Natural killer cell (primary cell): ENCODE data around the gene PMPCB. TPM values are rescaled to one million over a fixed set of nuclear protein-coding genes. Genes with fewer than 3 reads are reported as not detected.

Experiments used
- ATAC-seq, 3 donors: fragments of 150-1000 bp in 2 of 3; fragments of 200-7000 bp in 1 of 3; cut with Tn5 transposase; 1 replicate in 1 of 3; 2 replicates in 2 of 3; pipeline ENCODE4 v1.10.0; 2021; ENCODE audit warnings: mild to moderate bottlenecking in 2 of 3, moderate library complexity in 2 of 3
- DNase-seq, 2 donors: peaks; one replicate each; pipeline versions ENCODE4 v3.0.0 to v3.0.0-alpha.2; 2013 to 2021; ENCODE audit warnings: mixed read lengths in 1 of 2
- H3K27ac ChIP-seq: one replicate; pipeline ENCODE4 v1.5.1; 2013; ENCODE audit warnings: mild to moderate bottlenecking, low read length
- H3K27me3 ChIP-seq: one replicate; pipeline ENCODE4 v1.6.1; 2013; ENCODE audit warnings: low read length; ENCODE audit not compliant: control insufficient read depth, insufficient read depth
- H3K36me3 ChIP-seq: one replicate; pipeline ENCODE4 v1.6.1; 2013; ENCODE audit warnings: low read length; ENCODE audit not compliant: control insufficient read depth, insufficient read depth
- H3K4me1 ChIP-seq: one replicate; pipeline ENCODE4 v1.6.1; 2013; ENCODE audit warnings: low read length; ENCODE audit not compliant: control insufficient read depth, insufficient read depth
- H3K4me3 ChIP-seq: one replicate; pipeline ENCODE4 v1.5.1; 2013; ENCODE audit warnings: low read length
- H3K9me3 ChIP-seq: one replicate; pipeline ENCODE4 v1.6.1; 2013; ENCODE audit warnings: low read length; ENCODE audit not compliant: control insufficient read depth, insufficient read depth
- H3K27ac Mint-ChIP-seq, 2 donors: one replicate each; pipeline ENCODE4 v1.8.0; 2022; ENCODE audit warnings: mild to moderate bottlenecking in 2 of 2, mixed read lengths in 2 of 2, moderate library complexity in 1 of 2
- H3K27me3 Mint-ChIP-seq, 2 donors: one replicate each; pipeline ENCODE4 v1.8.0; 2022; ENCODE audit warnings: low read depth in 2 of 2, mixed read lengths in 2 of 2
- H3K36me3 Mint-ChIP-seq: one replicate; pipeline ENCODE4 v1.8.0; 2022; ENCODE audit warnings: mixed read lengths
- H3K4me1 Mint-ChIP-seq, 2 donors: one replicate each; pipeline ENCODE4 v1.8.0; 2022; ENCODE audit warnings: mixed read lengths in 2 of 2
- H3K4me3 Mint-ChIP-seq: one replicate; pipeline ENCODE4 v1.8.0; 2022; ENCODE audit warnings: mild to moderate bottlenecking, moderate library complexity, mixed read lengths
- H3K9me3 Mint-ChIP-seq, 2 donors: one replicate each; pipeline ENCODE4 v1.8.0; 2022; ENCODE audit warnings: mixed read lengths in 2 of 2
- CTCF ChIP-seq: fragments of 200-600 bp; IDR thresholded peaks from one replicate; pipeline ENCODE4 v1.8.0; 2022; ENCODE audit warnings: antibody characterized with exemption
- WGBS: methylation state at CpG from one replicate; pipeline ENCODE4 v1.1.7; 2013; ENCODE audit warnings: missing lambda C conversion rate; ENCODE audit not compliant: insufficient coverage; 5-methylcytosine and 5-hydroxymethylcytosine counted together
- intact Hi-C: fragments of 100-400 bp; cut with micrococcal nuclease; formaldehyde crosslinking; loops from one replicate; pipeline ENCODE4 v1.14.2; 2022
- total RNA-seq, 4 donors: library from RNA; stranded (reverse); fragments of 120-200 nt in 1 of 4; gene quantifications; one replicate each; pipeline versions ENCODE4 v1.2.3 to v1.2.4, GENCODE V29; 2013 to 2022

PMPCB gene
- total RNA-seq, 3 donors from 2014 or later (not counting 1 experiment from before 2014, with no cell fraction given) = 65.4 to 77.9 (median 75.9) TPM

DNA sequence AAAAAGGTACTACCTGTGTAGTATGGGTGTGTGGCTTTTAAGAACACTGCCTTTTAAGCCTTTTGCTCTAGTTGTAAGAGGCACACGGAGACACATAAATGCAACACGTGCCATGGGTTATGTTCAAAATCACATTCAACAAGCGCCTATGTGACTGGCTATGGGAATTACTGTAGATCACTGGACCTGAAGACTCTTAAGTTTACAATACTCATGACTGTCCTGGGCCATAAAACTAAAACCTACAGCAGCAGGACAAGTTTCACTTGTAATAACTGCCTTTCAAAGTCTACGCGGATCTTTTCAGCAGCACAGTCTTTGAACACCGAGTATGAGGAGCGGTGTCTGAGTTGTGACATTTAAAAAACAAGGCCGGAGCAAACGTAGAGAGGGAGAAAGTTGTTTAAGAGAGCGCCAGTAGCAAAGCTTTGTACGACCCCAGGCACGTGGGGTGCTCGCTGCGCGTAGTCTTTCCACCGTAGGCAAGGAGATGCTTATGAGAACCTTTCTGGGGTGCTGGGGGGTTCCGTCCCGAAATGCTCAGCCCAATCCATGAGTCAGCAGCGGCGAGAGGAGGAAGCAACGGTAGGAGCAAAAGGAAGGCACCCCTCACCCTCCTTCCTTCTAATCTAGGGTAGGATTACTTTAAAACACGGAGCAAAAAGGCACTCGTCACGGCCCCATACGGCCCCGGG is 46.7 kb downstream of the PMPCB start:
- Mint-ChIP-seq H3K9me3 (no peaks in the 10 kb centered on the region), H3K4me3 (peak overlapping the region; percentile 99), H3K4me1 (peaks cover 56 to 57% of the 10 kb centered on the region in 2 donors), H3K27ac (peak overlapping the region; percentile 94 to 96), H3K27me3 (no peaks in the 10 kb centered on the region), H3K36me3 (peaks cover 7% of the 10 kb centered on the region)
- H3K4me3 ChIP-seq = peak overlapping the region; percentile 83
- no peaks in the 10 kb centered on the region for H3K27me3 ChIP-seq
- H3K27ac ChIP-seq = peak overlapping the region; percentile 81
- ATAC-seq (peak; percentile 11 to 30 (median 16)), DNase-seq (peak; percentile 24 to 58)
- 2% methylated on average over 25 of the region's 26 CpGs for WGBS
- intact Hi-C loops = loop anchor here (1.0 kb wide), 1 partner anchor 195 kb away; the partner anchor contains the start of gene NAPEPLD
- no peaks in the 10 kb centered on the region for H3K9me3 ChIP-seq
- peaks cover 26% of the 10 kb centered on the region for H3K36me3 ChIP-seq
- H3K4me1 ChIP-seq = peaks cover 13% of the 10 kb centered on the region
- no peak for TF ChIP-seq CTCF

- peaks cover 20% of the 10 kb centered on the region for H3K36me3 ChIP-seq
- DNase-seq = peak; percentile 76 to 95
- no peak for TF ChIP-seq CTCF
- H3K36me3 Mint-ChIP-seq = peaks cover 7% of the 10 kb centered on the region
- peak within 1 kb of the TSS; percentile 94 to 96 for H3K27ac Mint-ChIP-seq
- no peaks in the 10 kb centered on the region for H3K9me3 Mint-ChIP-seq
- no peaks in the 10 kb centered on the region for H3K9me3 ChIP-seq
- peak; percentile 87 to 95 (median 92) for ATAC-seq
- peak within 1 kb of the TSS; percentile 99 for H3K4me3 Mint-ChIP-seq
- WGBS = 9% methylated on average over 40 of the region's 43 CpGs
- H3K27ac ChIP-seq = peak within 1 kb of the TSS; percentile 81
- H3K4me1 ChIP-seq = peaks cover 17% of the 10 kb centered on the region
- no peaks in the 10 kb centered on the region for H3K27me3 ChIP-seq
- peaks cover 55% of the 10 kb centered on the region in 2 donors for H3K4me1 Mint-ChIP-seq
- H3K27me3 Mint-ChIP-seq = no peaks in the 10 kb centered on the region
- H3K4me3 ChIP-seq = peak within 1 kb of the TSS; percentile 83
- intact Hi-C loops = loop anchor here (1.0 kb wide), 1 partner anchor 195 kb away; the partner anchor contains the start of gene NAPEPLD
Measured at GRCh38 chr7:103344453-103345149, 47.4 kb downstream of the PMPCB start, which contains the start of gene DNAJC2. Gene DNAJC2 (minus strand): TSS chr7:103344767. CDS start chr7:103344622, 145 bp downstream.

- H3K9me3 ChIP-seq = no peaks in the 10 kb centered on the region
- no peaks in the 10 kb centered on the region for H3K36me3 Mint-ChIP-seq
- H3K27me3 ChIP-seq = no peaks in the 10 kb centered on the region
- H3K4me3 Mint-ChIP-seq = peak overlapping the region; percentile 35
- no peaks in the 10 kb centered on the region for H3K27me3 Mint-ChIP-seq
- peak overlapping the region; percentile 42 to 97 for H3K27ac Mint-ChIP-seq
- no peaks in the 10 kb centered on the region for H3K9me3 Mint-ChIP-seq
- intact Hi-C loops = no loop called here
- DNase-seq (no peak), ATAC-seq (no peak)
- WGBS = 97% methylated on average over 5 of the region's 5 CpGs
- peaks cover 17% of the 10 kb centered on the region for H3K4me1 ChIP-seq
- H3K4me3 ChIP-seq = no peak overlapping the region
- peaks cover 7% of the 10 kb centered on the region for H3K36me3 ChIP-seq
- H3K27ac ChIP-seq = no peak overlapping the region
- peaks cover 53 to 54% of the 10 kb centered on the region in 2 donors for H3K4me1 Mint-ChIP-seq
- no peak for TF ChIP-seq CTCF
Measured at GRCh38 chr7:103346396-103346795, 49.2 kb downstream of the PMPCB start.
